Activated T-cell treated with anti-CD3 and anti-CD28 coated beads for 24 hours (primary cell): ENCODE measurements around the gene OR4A5.
"Not testable (repeated sequence)": the region's sequence is repeated elsewhere in the genome, so short reads cannot be mapped to it uniquely, and the experiment has no call there.

Experiments used
- DNase-seq: peaks from one replicate; pipeline ENCODE4 v3.0.0-alpha.2; 2020; ENCODE audit warnings: low read depth

The OR4A5 gene

DNA sequence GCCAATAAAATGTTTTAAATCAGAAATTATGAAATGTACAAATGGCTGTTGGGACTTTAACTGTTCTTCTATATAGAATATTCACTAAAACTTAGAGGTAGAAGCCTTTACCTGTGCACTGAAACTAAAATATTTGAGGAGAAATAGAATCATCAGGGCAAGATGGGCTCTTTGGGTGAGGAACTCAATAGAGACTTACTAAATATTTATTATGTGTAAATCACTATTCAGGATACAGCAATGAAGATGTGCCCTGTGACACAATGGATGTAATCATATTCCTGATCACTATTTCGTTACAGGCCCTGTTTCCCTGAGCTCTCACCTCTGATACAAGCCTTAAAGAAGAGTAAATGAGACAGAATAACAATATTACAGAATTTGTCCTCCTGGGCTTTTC is at the start of gene OR4A5:
TSS of gene OR4A5 (plus strand) at position 301 of the 400 bp plus-strand sequence. CDS start at position 354, 53 bp downstream.
- DNase-seq = not testable (repeated sequence)

DNA sequence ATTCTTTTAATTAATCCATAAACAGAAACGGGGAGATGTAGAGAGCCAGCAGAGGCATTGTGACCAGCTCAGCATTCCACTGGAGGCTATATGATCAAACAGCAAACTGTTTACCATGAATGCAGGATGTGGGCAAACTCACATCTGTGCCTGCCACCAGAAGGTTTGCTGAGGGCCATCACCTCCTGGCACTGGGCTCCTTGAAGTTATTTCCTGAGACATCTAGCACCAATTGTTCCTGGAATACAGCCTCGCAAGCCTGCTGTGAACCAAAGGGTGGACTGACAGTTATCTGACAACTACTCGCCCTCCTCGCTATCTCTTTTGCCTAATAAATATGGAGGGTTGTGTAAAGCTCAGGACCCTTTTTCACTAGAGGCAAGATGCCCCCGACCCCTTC is 13.5 kb downstream of the OR4A5 start:
- not testable (repeated sequence) for DNase-seq
